Fibroblast of villous mesenchyme (primary cell): ENCODE measurements around the gene TMEM256. TPM values are rescaled to one million over a fixed set of nuclear protein-coding genes. Genes with fewer than 3 reads are reported as not detected.

ENCODE experiments used
- total RNA-seq: library from RNA; depleted of rRNA; stranded (reverse); fragments of >200 nt; gene quantifications from 2 replicates; pipeline ENCODE4 v1.2.3, GENCODE V29; 2012

The TMEM256 gene
- total RNA-seq, 1 donor = 162 TPM

Other genes with a start within 250 kb of the TMEM256 start
- 0.43 and 0.64 TPM in 2 replicates for gene ASGR1, start 224.7 kb downstream of the TMEM256 start, total RNA-seq
- gene DLG4, start 184.3 kb downstream of the TMEM256 start, total RNA-seq = 10.6 and 14.2 TPM in 2 replicates
- gene ACADVL, start 184.2 kb downstream of the TMEM256 start, total RNA-seq = 171 and 255 TPM in 2 replicates
- gene DVL2, start 169.6 kb downstream of the TMEM256 start, total RNA-seq = 102 and 105 TPM in 2 replicates
- gene PHF23, start 164.6 kb downstream of the TMEM256 start, total RNA-seq = 51.8 and 54.1 TPM in 2 replicates
- 225 and 265 TPM in 2 replicates for gene GABARAP, start 161.6 kb downstream of the TMEM256 start, total RNA-seq
- gene CTDNEP1, start 152.4 kb downstream of the TMEM256 start, total RNA-seq = 24.5 and 34.1 TPM in 2 replicates
- 29.6 and 36.3 TPM in 2 replicates for gene ELP5, start 151.9 kb downstream of the TMEM256 start, total RNA-seq
- gene CLDN7, start 141.6 kb downstream of the TMEM256 start, total RNA-seq = 2.9 and 5.2 TPM in 2 replicates
- under 0.01 TPM in 1 of 2 replicates, not detected in the other for gene SLC2A4, start 122.4 kb downstream of the TMEM256 start, total RNA-seq
- not detected in 2 replicates for gene YBX2, start 109.5 kb downstream of the TMEM256 start, total RNA-seq
- 607 and 641 TPM in 2 replicates for gene EIF5A, start 96.5 kb downstream of the TMEM256 start, total RNA-seq
- 34.1 and 45.3 TPM in 2 replicates for gene GPS2, start 88.7 kb downstream of the TMEM256 start, total RNA-seq
- gene NEURL4, start 74.8 kb downstream of the TMEM256 start, total RNA-seq = 15.1 and 19.4 TPM in 2 replicates
- 1.9 and 3.9 TPM in 2 replicates for gene ACAP1, start 67.6 kb downstream of the TMEM256 start, total RNA-seq
- gene KCTD11, start 51.9 kb downstream of the TMEM256 start, total RNA-seq = 7.4 and 8.6 TPM in 2 replicates
- gene TMEM95, start 48.9 kb downstream of the TMEM256 start, total RNA-seq = not detected in 2 replicates
- under 0.01 and 2.2 TPM in 2 replicates for gene TNK1, start 23.0 kb downstream of the TMEM256 start, total RNA-seq
- gene PLSCR3, start 9.6 kb downstream of the TMEM256 start, total RNA-seq = 16.8 and 28.3 TPM in 2 replicates
- gene NLGN2, start 3.7 kb upstream of the TMEM256 start, total RNA-seq = 8.1 and 9.5 TPM in 2 replicates
- not detected in 2 replicates for gene SPEM1, start 16.2 kb upstream of the TMEM256 start, total RNA-seq
- gene SPEM2, start 21.5 kb upstream of the TMEM256 start, total RNA-seq = not detected in 2 replicates
- not detected in 2 replicates for gene SPEM3, start 24.8 kb upstream of the TMEM256 start, total RNA-seq
- gene TMEM102, start 31.3 kb upstream of the TMEM256 start, total RNA-seq = 2.6 and 3.0 TPM in 2 replicates
- 0.32 and 3.9 TPM in 2 replicates for gene FGF11, start 35.4 kb upstream of the TMEM256 start, total RNA-seq
- 6.1 and 6.9 TPM in 2 replicates for gene CHRNB1, start 41.0 kb upstream of the TMEM256 start, total RNA-seq
- 30.0 and 37.1 TPM in 2 replicates for gene ZBTB4, start 75.5 kb upstream of the TMEM256 start, total RNA-seq
- not detected in 2 replicates for gene SLC35G6, start 77.3 kb upstream of the TMEM256 start, total RNA-seq
- 118 and 127 TPM in 2 replicates for gene POLR2A, start 80.3 kb upstream of the TMEM256 start, total RNA-seq
- gene TNFSF12, start 145.0 kb upstream of the TMEM256 start, total RNA-seq = 11.7 and 14.5 TPM in 2 replicates
- 0.43 and 0.64 TPM in 2 replicates for gene TNFSF13, start 154.7 kb upstream of the TMEM256 start, total RNA-seq
- 69.9 and 75.1 TPM in 2 replicates for gene SENP3, start 157.8 kb upstream of the TMEM256 start, total RNA-seq
- gene CD68, start 175.5 kb upstream of the TMEM256 start, total RNA-seq = 9.1 and 9.7 TPM in 2 replicates
- 70.5 and 101 TPM in 2 replicates for gene MPDU1, start 179.8 kb upstream of the TMEM256 start, total RNA-seq
- gene SOX15, start 186.0 kb upstream of the TMEM256 start, total RNA-seq = under 0.01 and 0.64 TPM in 2 replicates
- 37.4 and 39.7 TPM in 2 replicates for gene FXR2, start 210.8 kb upstream of the TMEM256 start, total RNA-seq
- gene SAT2, start 223.7 kb upstream of the TMEM256 start, total RNA-seq = 23.3 and 37.0 TPM in 2 replicates
- 0.64 and 0.86 TPM in 2 replicates for gene SHBG, start 226.0 kb upstream of the TMEM256 start, total RNA-seq
- not detected in 2 replicates for gene ATP1B2, start 246.8 kb upstream of the TMEM256 start, total RNA-seq